ENCODE results near the gene TBL1XR1.

DNA sequence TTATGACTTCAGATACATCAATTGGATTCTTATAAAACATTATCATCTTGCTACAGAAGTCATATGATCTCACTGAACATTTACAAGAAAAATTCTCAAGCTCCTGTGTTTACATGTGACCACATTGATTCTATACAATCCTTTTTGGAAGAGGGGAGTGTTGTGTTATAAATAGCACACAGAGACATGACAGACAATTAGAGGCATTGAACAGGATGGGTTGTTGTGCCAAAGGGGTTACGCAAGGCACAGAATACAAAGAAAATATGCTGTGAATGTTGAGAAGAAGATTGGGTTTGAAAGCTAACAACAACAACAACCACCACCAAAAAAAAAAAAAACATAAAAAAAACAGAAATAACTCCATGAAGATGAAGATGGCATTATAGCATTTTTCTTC lies 32.5 kb upstream of the TBL1XR1 start:
- TF ChIP-seq, protein P1, sequence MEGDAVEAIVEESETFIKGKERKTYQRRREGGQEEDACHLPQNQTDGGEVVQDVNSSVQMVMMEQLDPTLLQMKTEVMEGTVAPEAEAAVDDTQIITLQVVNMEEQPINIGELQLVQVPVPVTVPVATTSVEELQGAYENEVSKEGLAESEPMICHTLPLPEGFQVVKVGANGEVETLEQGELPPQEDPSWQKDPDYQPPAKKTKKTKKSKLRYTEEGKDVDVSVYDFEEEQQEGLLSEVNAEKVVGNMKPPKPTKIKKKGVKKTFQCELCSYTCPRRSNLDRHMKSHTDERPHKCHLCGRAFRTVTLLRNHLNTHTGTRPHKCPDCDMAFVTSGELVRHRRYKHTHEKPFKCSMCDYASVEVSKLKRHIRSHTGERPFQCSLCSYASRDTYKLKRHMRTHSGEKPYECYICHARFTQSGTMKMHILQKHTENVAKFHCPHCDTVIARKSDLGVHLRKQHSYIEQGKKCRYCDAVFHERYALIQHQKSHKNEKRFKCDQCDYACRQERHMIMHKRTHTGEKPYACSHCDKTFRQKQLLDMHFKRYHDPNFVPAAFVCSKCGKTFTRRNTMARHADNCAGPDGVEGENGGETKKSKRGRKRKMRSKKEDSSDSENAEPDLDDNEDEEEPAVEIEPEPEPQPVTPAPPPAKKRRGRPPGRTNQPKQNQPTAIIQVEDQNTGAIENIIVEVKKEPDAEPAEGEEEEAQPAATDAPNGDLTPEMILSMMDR (IDR thresholded peaks at IDR 0.05; ENCODE audit: insufficient read depth, low read length, poor library complexity, severe bottlenecking): no peak
- no peak for TF ChIP-seq EZH2phosphoT487 (conservative IDR thresholded peaks at IDR 0.05; ENCODE audit: low read length)
